GM18951 (cell line): ENCODE measurements around the gene MEST.
"Not testable (repeated sequence)": the region's sequence is repeated elsewhere in the genome, so short reads cannot be mapped to it uniquely, and the experiment has no call there.

Experiments
- POLR2A ChIP-seq: IDR thresholded peaks from 4 replicates; pipeline ENCODE4 v1.6.1; 2011; ENCODE audit warnings: mild to moderate bottlenecking; ENCODE audit not compliant: insufficient read length, insufficient read depth; ENCODE audit errors: extremely low read depth
- in situ Hi-C: fragments of 300-500 bp; cut with MboI; formaldehyde crosslinking; loops from one replicate; pipeline ENCODE4 v1.12.0; 2022; ENCODE audit warnings: low sequenced_read_pairs, mixed read lengths, inconsistent platforms; ENCODE audit not compliant: unreplicated experiment

MEST gene

DNA sequence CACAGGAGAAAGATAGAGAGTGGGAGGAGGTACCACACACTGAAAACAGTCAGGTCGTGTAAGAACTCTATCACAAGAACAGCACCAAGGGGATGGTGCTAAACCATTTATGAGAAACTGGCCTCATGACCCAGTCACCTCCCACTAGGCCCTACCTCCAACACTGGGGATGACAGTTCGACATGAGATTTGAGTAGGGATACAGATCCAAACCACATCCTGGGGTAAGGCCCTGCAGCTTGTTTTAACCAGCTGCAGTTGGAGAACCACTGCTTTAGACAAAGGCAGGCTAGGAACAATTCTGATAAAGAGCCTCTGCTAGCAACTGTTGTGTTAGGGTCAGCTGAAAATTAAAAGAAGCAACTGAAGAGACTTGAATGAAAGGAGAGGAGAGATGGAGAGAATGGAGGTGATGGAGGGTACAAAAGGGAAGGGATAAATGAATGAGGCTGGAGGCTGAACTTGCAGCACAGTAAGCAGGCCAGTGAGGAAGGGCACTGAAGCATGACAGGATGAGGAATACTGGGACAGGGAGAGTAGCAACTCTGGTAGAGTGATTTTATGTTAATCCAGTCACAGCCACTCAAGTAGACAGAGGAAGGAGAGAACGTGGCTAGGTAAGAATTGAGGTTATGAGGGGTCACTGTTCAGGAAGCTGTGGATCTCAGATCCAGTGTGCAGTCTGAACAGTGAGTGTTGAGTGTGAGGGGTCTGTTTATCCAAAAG, 23.6 kb downstream of the MEST start:
- in situ Hi-C loops: no loop called here

GRCh38 chr7:130521258-130521951, 29.5 kb downstream of the MEST start:
- no peak for TF ChIP-seq POLR2A
- in situ Hi-C loops: no loop called here

More for the DNA sequence above, 23.6 kb downstream of the MEST start:
- TF ChIP-seq POLR2A: no peak

GRCh38 chr7:130523519-130524125, 31.7 kb downstream of the MEST start:
- in situ Hi-C loops: not testable (repeated sequence)

DNA sequence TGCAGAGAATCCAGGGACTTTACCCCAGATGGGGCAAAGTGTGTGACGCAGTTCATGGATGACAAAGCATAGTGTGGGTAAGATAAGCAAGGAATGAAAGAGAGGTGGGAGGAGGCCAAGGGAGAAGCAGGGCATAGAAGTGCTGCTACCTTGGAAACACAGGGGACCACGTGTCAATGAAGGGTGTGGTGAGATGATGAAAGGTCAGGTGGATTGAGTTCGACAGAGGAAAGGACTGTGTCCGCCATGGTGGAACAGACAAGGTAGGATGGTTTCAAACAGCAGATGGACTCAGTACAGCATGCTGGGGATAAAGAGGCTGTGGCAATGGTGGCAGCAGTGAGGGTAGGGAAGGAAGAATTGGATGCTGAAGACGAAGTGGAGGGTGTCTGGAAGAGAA, 32.7 kb downstream of the MEST start:
- TF ChIP-seq POLR2A: no peak
- in situ Hi-C loops: no loop called here

DNA sequence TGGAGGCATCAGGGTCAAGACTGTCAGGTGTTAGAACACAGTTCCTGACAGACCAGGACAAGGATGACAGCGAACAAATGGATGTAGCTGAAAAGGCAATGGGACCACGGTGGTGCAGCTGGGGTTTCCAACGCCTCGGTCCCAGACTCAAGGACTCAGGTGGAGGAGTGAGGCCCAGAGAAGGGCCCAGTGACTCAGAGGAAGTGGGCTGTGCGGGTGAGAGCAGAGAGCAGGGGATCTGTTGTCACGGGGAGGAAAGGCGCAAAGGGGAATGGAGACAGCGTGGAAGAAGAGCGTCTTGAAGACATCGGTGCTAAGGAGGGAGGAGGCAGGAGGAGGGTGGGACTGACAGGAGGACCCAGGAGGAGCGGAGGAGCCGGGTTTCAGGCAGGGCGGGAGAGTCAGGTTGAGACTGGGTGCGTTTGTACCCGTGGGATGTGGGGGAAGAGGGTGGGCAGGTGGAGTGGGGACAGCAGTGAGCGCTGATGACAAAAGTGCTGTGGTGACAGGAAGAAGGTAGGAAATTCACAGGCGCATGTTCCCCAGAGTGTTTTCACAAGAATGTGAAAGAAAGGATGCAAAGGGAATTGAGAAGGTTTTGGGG, 36.0 kb downstream of the MEST start:
- in situ Hi-C loops: not testable (repeated sequence)

- no peak for TF ChIP-seq POLR2A
- in situ Hi-C loops: no loop called here
Measured at GRCh38 chr7:130529417-130529816, 37.5 kb downstream of the MEST start.

GRCh38 chr7:130537894-130538293, 46.0 kb downstream of the MEST start:
- in situ Hi-C loops: not testable (repeated sequence)

- in situ Hi-C loops: not testable (repeated sequence)
Measured at GRCh38 chr7:130541287-130541686, 49.4 kb downstream of the MEST start.

DNA sequence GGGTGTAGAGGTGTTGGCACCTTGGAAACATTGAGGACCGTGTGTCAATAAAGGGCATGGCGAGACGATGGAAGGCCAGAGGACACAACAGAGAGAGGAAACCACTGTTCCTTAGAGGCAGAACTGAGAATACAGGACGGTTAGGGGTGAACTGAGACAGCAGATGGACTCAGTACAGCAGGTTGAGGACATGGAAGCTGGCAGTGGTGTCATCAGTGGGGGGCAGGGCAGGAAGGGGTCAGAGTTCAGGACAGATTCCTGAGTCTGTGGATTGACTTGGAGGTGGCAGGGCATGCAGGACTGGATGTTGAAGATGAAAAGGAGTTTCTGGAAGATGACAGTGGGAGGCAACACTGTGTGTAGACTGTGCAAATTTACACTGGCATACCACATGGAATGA, 50.4 kb downstream of the MEST start:
- in situ Hi-C loops: not testable (repeated sequence)

GRCh38 chr7:130543487-130544010, 51.7 kb downstream of the MEST start:
- TF ChIP-seq POLR2A: no peak
- in situ Hi-C loops: no loop called here

DNA sequence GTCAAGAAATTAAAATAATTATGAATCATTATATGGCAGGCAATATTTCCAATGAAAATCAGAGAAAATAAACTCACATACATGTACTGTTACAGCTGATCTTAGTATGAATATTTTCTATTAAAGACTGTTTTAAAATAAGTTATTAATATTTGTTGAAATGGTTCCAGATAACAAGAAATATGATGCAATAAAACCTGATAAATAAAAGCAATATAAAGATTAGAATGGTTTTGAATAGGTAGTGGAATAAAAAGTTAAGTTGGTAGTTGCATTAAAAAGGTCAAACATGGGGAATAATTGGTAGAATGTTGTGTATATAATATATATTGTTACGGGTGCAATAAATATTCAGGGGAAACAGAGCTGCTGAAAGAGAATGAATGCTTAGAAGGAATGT, 52.5 kb downstream of the MEST start:
- TF ChIP-seq POLR2A: no peak
- in situ Hi-C loops: no loop called here

DNA sequence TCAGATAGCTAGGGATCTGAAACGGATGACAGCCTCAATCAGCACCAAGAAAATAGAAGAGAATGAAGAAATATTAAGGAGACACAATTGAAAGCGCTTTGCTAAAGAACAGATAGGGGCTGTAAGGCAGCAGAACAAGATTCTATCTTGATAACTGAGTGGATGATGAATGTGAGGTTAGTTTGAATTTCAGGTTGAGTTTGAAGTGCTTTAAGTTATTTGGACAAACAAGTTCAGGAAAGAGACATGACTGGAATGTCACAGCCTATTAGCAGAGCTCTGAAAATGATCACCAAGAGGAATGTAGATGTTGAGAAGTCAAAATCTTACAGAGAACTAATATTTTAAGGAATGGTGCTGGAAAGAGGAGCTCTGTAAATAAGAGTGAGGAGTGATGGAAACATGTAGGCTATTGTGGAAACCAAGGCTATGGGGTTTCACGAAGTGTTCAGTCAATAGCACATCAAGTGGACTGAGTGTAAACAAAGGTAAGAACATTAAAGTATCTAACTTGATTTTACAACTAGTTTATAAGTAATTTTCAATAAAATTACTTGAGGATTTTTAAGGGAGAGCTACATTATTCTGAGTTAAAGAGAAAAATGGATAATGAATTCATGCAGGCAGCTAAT, 61.6 kb downstream of the MEST start:
- in situ Hi-C loops: no loop called here

DNA sequence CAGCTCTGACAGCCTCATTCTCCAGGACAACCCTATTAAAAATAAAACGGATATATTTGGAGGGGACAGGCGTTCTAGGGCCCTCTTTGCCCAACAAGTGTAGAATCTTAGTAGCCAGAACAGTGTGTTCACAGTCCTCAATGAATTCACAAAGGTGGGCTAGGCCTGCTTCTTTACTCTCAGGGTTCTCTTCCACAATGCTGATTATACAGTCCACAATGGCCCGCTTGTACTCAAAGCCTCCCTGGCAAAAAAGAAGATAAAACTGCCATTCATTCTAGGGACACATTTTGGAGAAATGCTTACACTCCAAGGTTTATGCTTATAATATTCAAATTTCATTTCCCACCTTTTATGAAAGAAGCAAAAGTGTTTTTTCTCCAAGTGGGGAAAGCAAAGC, 62.6 kb downstream of the MEST start:
- in situ Hi-C loops: no loop called here
- no peak for TF ChIP-seq POLR2A

More for the DNA sequence above, 61.6 kb downstream of the MEST start:
- no peak for TF ChIP-seq POLR2A
